ENCODE data around the gene LHFPL6.

- TF ChIP-seq CTBP1 (IDR thresholded peaks at IDR 0.05; ENCODE audit: borderline replicate concordance) (no peak), ZNF384 (IDR thresholded peaks at IDR 0.05) (no peak), BHLHE40 (IDR thresholded peaks at IDR 0.05; ENCODE audit: borderline replicate concordance) (no peak), ARNT (IDR thresholded peaks at IDR 0.05) (no peak), TARDBP (IDR thresholded peaks at IDR 0.05) (no peak), FOXA1 (IDR thresholded peaks at IDR 0.05) (no peak), FOXM1 (IDR thresholded peaks at IDR 0.05; ENCODE audit: borderline replicate concordance) (no peak), SP1 (IDR thresholded peaks at IDR 0.05) (no peak), SUZ12 (IDR thresholded peaks at IDR 0.05) (no peak)
Observed at GRCh38 chr13:39310961-39311360, 292.0 kb downstream of the LHFPL6 start.

All from HEK293T (cell line).